Neuronal stem cell (in vitro differentiated cells): ENCODE data around the gene SUPT3H.
A peak's percentile ranks its signal among the peaks of the same experiment; 100 is the strongest.

ENCODE experiments used
- DNase-seq: peaks from one replicate; pipeline ENCODE4 v3.0.0-alpha.2; 2013; ENCODE audit warnings: low spot score
- H2AFZ ChIP-seq: one replicate; pipeline ENCODE4 v1.6.1; 2013; ENCODE audit warnings: mild to moderate bottlenecking, low read length, inconsistent platforms
- H2AK5ac ChIP-seq: 2 replicates; pipeline ENCODE4 v1.6.1; 2013; ENCODE audit warnings: low read depth, mild to moderate bottlenecking, inconsistent platforms, low read length, moderate library complexity, mixed read lengths
- H2BK120ac ChIP-seq: 2 replicates; pipeline ENCODE4 v1.6.1; 2013; ENCODE audit warnings: low read depth, mild to moderate bottlenecking, inconsistent platforms, low read length, moderate library complexity, mixed read lengths
- H2BK12ac ChIP-seq: one replicate; pipeline ENCODE4 v1.6.1; 2013; ENCODE audit warnings: low read length, inconsistent platforms
- H2BK15ac ChIP-seq: 2 replicates; pipeline ENCODE4 v1.6.1; 2013; ENCODE audit warnings: mild to moderate bottlenecking, low read length, inconsistent platforms, mixed read lengths
- H2BK5ac ChIP-seq: one replicate; pipeline ENCODE4 v1.6.1; 2013; ENCODE audit warnings: inconsistent platforms, mild to moderate bottlenecking, low read length, moderate library complexity
- H3K14ac ChIP-seq: one replicate; pipeline ENCODE4 v1.6.1; 2013; ENCODE audit warnings: low read length, inconsistent platforms
- H3K18ac ChIP-seq: 2 replicates; pipeline ENCODE4 v1.6.1; 2013; ENCODE audit warnings: low read length, inconsistent platforms
- H3K23ac ChIP-seq: 2 replicates; pipeline ENCODE4 v1.6.1; 2013; ENCODE audit warnings: low read depth, mild to moderate bottlenecking, mixed read lengths, low read length, inconsistent platforms; ENCODE audit not compliant: poor library complexity
- H3K27ac ChIP-seq: replicated peaks from 3 replicates; pipeline ENCODE4 v1.5.1; 2013; ENCODE audit warnings: low read length, inconsistent platforms
- H3K27me3 ChIP-seq, 3 experiments: 2 replicates each; pipeline ENCODE4 v1.6.1; 2013; ENCODE audit warnings: low read length in 3 of 3, mild to moderate bottlenecking in 2 of 3, inconsistent platforms in 1 of 3, low read depth in 1 of 3, mixed read lengths in 1 of 3, moderate library complexity in 1 of 3; ENCODE audit not compliant: control insufficient read depth in 3 of 3, insufficient read depth in 3 of 3
- H3K36me3 ChIP-seq, 2 donors: replicated peaks in 1 of 2; 2 replicates each; pipeline ENCODE4 v1.6.1; 2013; ENCODE audit warnings: low read length in 2 of 2; ENCODE audit not compliant: control insufficient read depth in 2 of 2, insufficient read depth in 2 of 2
- H3K4ac ChIP-seq: 2 replicates; pipeline ENCODE4 v1.6.1; 2013; ENCODE audit warnings: inconsistent platforms, mild to moderate bottlenecking, low read length, moderate library complexity
- H3K4me1 ChIP-seq, 2 donors: 1 replicate in 1 of 2; 2 replicates in 1 of 2; pipeline ENCODE4 v1.6.1; 2013; ENCODE audit warnings: low read length in 2 of 2, low read depth in 1 of 2; ENCODE audit not compliant: control insufficient read depth in 2 of 2, insufficient read depth in 1 of 2
- H3K4me2 ChIP-seq: one replicate; pipeline ENCODE4 v1.6.1; 2013; ENCODE audit warnings: mild to moderate bottlenecking, low read length, inconsistent platforms; ENCODE audit not compliant: insufficient read depth, poor library complexity, severe bottlenecking
- H3K4me3 ChIP-seq, 2 donors: 2 replicates each; pipeline ENCODE4 v1.5.1; 2013; ENCODE audit warnings: low read length in 2 of 2, mild to moderate bottlenecking in 2 of 2, inconsistent platforms in 1 of 2, moderate library complexity in 1 of 2
- H3K79me1 ChIP-seq: one replicate; pipeline ENCODE4 v1.6.1; 2013; ENCODE audit warnings: low read depth, mild to moderate bottlenecking, inconsistent platforms, low read length, moderate library complexity
- H3K9ac ChIP-seq: one replicate; pipeline ENCODE4 v1.6.1; 2013; ENCODE audit warnings: mild to moderate bottlenecking, low read depth, low read length, inconsistent platforms; ENCODE audit not compliant: poor library complexity
- H3K9me3 ChIP-seq, 2 donors: replicated peaks in 1 of 2; 2 replicates each; pipeline versions ENCODE3 to v1.6.1; 2013; ENCODE audit warnings: low read length in 2 of 2, mild to moderate bottlenecking in 2 of 2, inconsistent platforms in 1 of 2, low read depth in 1 of 2, mixed read lengths in 1 of 2, moderate library complexity in 1 of 2; ENCODE audit not compliant: control insufficient read depth in 2 of 2, insufficient read depth in 1 of 2
- H4K8ac ChIP-seq: one replicate; pipeline ENCODE4 v1.6.1; 2013; ENCODE audit warnings: low read depth, mild to moderate bottlenecking, inconsistent platforms, low read length, moderate library complexity
- H4K91ac ChIP-seq: one replicate; pipeline ENCODE4 v1.6.1; 2013; ENCODE audit warnings: low read length, low read depth, mild to moderate bottlenecking, inconsistent platforms; ENCODE audit not compliant: poor library complexity
- WGBS, 2 donors: extraction: QIAGEN DNeasy Blood & Tissue Kit; methylation state at CpG; one replicate each; pipeline ENCODE4 v1.1.7; 2013; ENCODE audit warnings: missing lambda C conversion rate in 2 of 2, mixed read lengths in 1 of 2; ENCODE audit not compliant: insufficient read length in 2 of 2, insufficient replicate concordance in 1 of 2; ENCODE audit errors: extremely low coverage in 2 of 2; 5-methylcytosine and 5-hydroxymethylcytosine counted together

SUPT3H gene

GRCh38 chr6:45423111-45423823, 45.5 kb upstream of the SUPT3H start:
- WGBS, 2 donors = no CpG with 5 or more reads among the region's 62 CpGs

GRCh38 chr6:45422503-45423110, 44.9 kb upstream of the SUPT3H start:
- Histone ChIP-seq H3K18ac (peak overlapping the region; percentile 95), H3K27me3 (peaks cover 0 to 53% (median 15%) of the 10 kb centered on the region in 3 experiments), H4K8ac (no peak overlapping the region), H3K4ac (no peak overlapping the region), H2AK5ac (no peak overlapping the region), H3K36me3 (peaks cover 0 to 15% of the 10 kb centered on the region in 2 donors), H3K4me1 (peaks cover 8 to 15% of the 10 kb centered on the region in 2 donors), H3K9ac (peak overlapping the region; percentile 88), H3K23ac (peak overlapping the region; percentile 89), H2BK5ac (peak overlapping the region; percentile 82), H2AFZ (peak overlapping the region; percentile 89), H2BK12ac (no peak overlapping the region), H3K14ac (peak overlapping the region; percentile 38), H2BK15ac (peak overlapping the region; percentile 97), H3K4me2 (peak overlapping the region; percentile 96), H4K91ac (no peak overlapping the region), H3K4me3 (peak overlapping the region; percentile 73 to 86), H3K9me3 (no peaks in the 10 kb centered on the region), H2BK120ac (peak overlapping the region; percentile 61), H3K27ac (no peak overlapping the region), H3K79me1 (peaks cover 3% of the 10 kb centered on the region)
- WGBS, 2 donors = no CpG with 5 or more reads among the region's 55 CpGs
- DNase-seq = peak; percentile 47

More at GRCh38 chr6:45423111-45423823, 45.5 kb upstream of the SUPT3H start:
- Histone ChIP-seq H2AK5ac (peak overlapping the region; percentile 63), H3K4ac (peak overlapping the region; percentile 23), H3K36me3 (peaks cover 0 to 21% of the 10 kb centered on the region in 2 donors), H3K14ac (peak overlapping the region; percentile 17), H3K27ac (no peak overlapping the region), H4K91ac (no peak overlapping the region), H3K4me2 (peak overlapping the region; percentile 96), H2BK12ac (no peak overlapping the region), H3K9ac (peak overlapping the region; percentile 88), H2BK15ac (peak overlapping the region; percentile 97), H3K18ac (peak overlapping the region; percentile 95), H2AFZ (peak overlapping the region; percentile 89), H3K23ac (peak overlapping the region; percentile 43), H3K9me3 (no peaks in the 10 kb centered on the region), H2BK5ac (peak overlapping the region; percentile 82), H3K79me1 (peaks cover 3% of the 10 kb centered on the region), H3K4me3 (peak overlapping the region; percentile 73 to 86), H2BK120ac (peak overlapping the region; percentile 61), H3K27me3 (peaks cover 0 to 53% (median 15%) of the 10 kb centered on the region in 3 experiments), H3K4me1 (peaks cover 8 to 13% of the 10 kb centered on the region in 2 donors), H4K8ac (peak overlapping the region; percentile 48)
- DNase-seq = peak; percentile 43

- DNase-seq = peak; percentile 48
- WGBS, 2 donors = no CpG with 5 or more reads among the region's 83 CpGs
Measured at GRCh38 chr6:45421709-45422502, 44.2 kb upstream of the SUPT3H start.

More at GRCh38 chr6:45421709-45422502, 44.2 kb upstream of the SUPT3H start:
- Histone ChIP-seq H3K4me1 (peaks cover 8 to 15% of the 10 kb centered on the region in 2 donors), H3K9me3 (no peaks in the 10 kb centered on the region), H3K4ac (no peak overlapping the region), H2BK15ac (peak overlapping the region; percentile 97), H3K79me1 (peaks cover 3% of the 10 kb centered on the region), H2BK5ac (no peak overlapping the region), H2AK5ac (no peak overlapping the region), H3K27me3 (peaks cover 0 to 53% (median 15%) of the 10 kb centered on the region in 3 experiments), H3K23ac (peak overlapping the region; percentile 85), H3K14ac (peak overlapping the region; percentile 38), H3K36me3 (peaks cover 0 to 15% of the 10 kb centered on the region in 2 donors), H3K27ac (no peak overlapping the region), H3K18ac (peak overlapping the region; percentile 94), H3K4me2 (peak overlapping the region; percentile 96), H3K4me3 (peak overlapping the region; percentile 73 to 78), H2BK120ac (no peak overlapping the region), H4K91ac (no peak overlapping the region), H2BK12ac (no peak overlapping the region), H3K9ac (peak overlapping the region; percentile 77), H2AFZ (peak overlapping the region; percentile 89), H4K8ac (no peak overlapping the region)
